GM12878 (cell line): ENCODE data around the gene MT1X. TPM values are rescaled to one million over a fixed set of nuclear protein-coding genes. Genes with fewer than 3 reads are reported as not detected.

Source experiments
- ATAC-seq: fragments of 200-7000 bp; cut with Tn5 transposase; 3 replicates; pipeline ENCODE4 v1.9.1; 2020; ENCODE audit warnings: mild to moderate bottlenecking, moderate library complexity
- BruUV-seq: library from RNA; stranded (reverse); fragments of 400-500 nt; replicated peaks from 2 replicates; lab custom pipeline; 2021; lab: Mats Ljungman, UMichigan
- CTCF ChIA-PET: fragments of 300-600 bp; sonication (Branson Sonifier 250); formaldehyde crosslinking; extraction: SDS; loops from one replicate; lab custom pipeline; 2021; ENCODE audit warnings: inconsistent platforms; lab: Yijun Ruan, JAX
- POLR2A ChIA-PET: fragments of 350-600 bp; formaldehyde crosslinking; extraction: SDS; loops from one replicate; lab custom pipeline; 2021; ENCODE audit warnings: inconsistent platforms; lab: Charles Lee
- RAD21 ChIA-PET: fragments of 300-600 bp; sonication (Branson Sonifier 250); formaldehyde crosslinking; loops from one replicate; lab custom pipeline; 2023; ENCODE audit warnings: antibody characterized with exemption; ENCODE audit not compliant: unreplicated experiment; lab: Charles Lee
- SMC1A ChIA-PET: fragments of 300-600 bp; sonication (Branson Sonifier 250); formaldehyde crosslinking; loops from one replicate; lab custom pipeline; 2023; ENCODE audit not compliant: unreplicated experiment, uncharacterized antibody; lab: Charles Lee
- DNase-seq: peaks from one replicate; pipeline ENCODE4 v3.0.0-alpha.2; 2011; ENCODE audit warnings: low read depth, low spot score
- FAIRE-seq: peaks from 3 replicates; lab custom pipeline; 2011; peaks lifted over from hg19 to GRCh38; lab: Jason Lieb, UNC
- H2AFZ ChIP-seq: 2 replicates; pipeline ENCODE4 v1.6.0; 2011; ENCODE audit warnings: low read depth, low read length, control low read depth; ENCODE audit not compliant: control insufficient read depth
- H3K27ac ChIP-seq: 2 replicates; pipeline ENCODE4 v1.5.1; 2011; ENCODE audit warnings: control low read depth; ENCODE audit not compliant: control insufficient read depth, insufficient read depth
- H3K27me3 ChIP-seq, 2 experiments: replicated peaks in 1 of 2; 2 replicates each; pipeline versions ENCODE4 v1.6.0 to v1.6.1; 2011; ENCODE audit warnings: low read length in 1 of 2; ENCODE audit not compliant: control insufficient read depth in 2 of 2, insufficient read depth in 2 of 2
- H3K36me3 ChIP-seq, 2 experiments: 2 replicates each; pipeline ENCODE4 v1.5.1; 2011; ENCODE audit warnings: low read length in 1 of 2; ENCODE audit not compliant: control insufficient read depth in 2 of 2, insufficient read depth in 2 of 2
- H3K4me1 ChIP-seq: 2 replicates; pipeline ENCODE4 v1.6.1; 2011; ENCODE audit warnings: mild to moderate bottlenecking, low read length, moderate library complexity, mixed read lengths; ENCODE audit not compliant: control insufficient read depth, insufficient read depth
- H3K4me2 ChIP-seq: 2 replicates; pipeline ENCODE4 v1.6.0; 2011; ENCODE audit warnings: control low read depth; ENCODE audit not compliant: control insufficient read depth, insufficient read depth
- H3K4me3 ChIP-seq: fragments of 200-600 bp; sonication (generic); 2 replicates; pipeline ENCODE4 v1.5.1; 2016
- H3K79me2 ChIP-seq: 2 replicates; pipeline ENCODE4 v1.6.0; 2011; ENCODE audit warnings: low read length; ENCODE audit not compliant: control insufficient read depth, insufficient read depth
- H3K9ac ChIP-seq: 2 replicates; pipeline ENCODE4 v1.8.0; 2011; ENCODE audit warnings: low read length, control low read depth, mixed read lengths; ENCODE audit not compliant: control insufficient read depth, insufficient read depth
- H3K9me3 ChIP-seq: replicated peaks from 3 replicates; pipeline ENCODE4 v1.5.1; 2011; ENCODE audit warnings: mild to moderate bottlenecking, low read length; ENCODE audit not compliant: control insufficient read depth, insufficient read depth
- H4K20me1 ChIP-seq: 2 replicates; pipeline ENCODE4 v1.6.0; 2011; ENCODE audit not compliant: control insufficient read depth, insufficient read depth
- ASH2L ChIP-seq: fragments of 300-600, 200-600 bp; sonication (generic); IDR thresholded peaks from 2 replicates; pipeline ENCODE4 v1.6.1; 2017; ENCODE audit warnings: low read depth, mild to moderate bottlenecking, borderline replicate concordance
- CREB1 ChIP-seq: IDR thresholded peaks from 2 replicates; pipeline ENCODE4 v1.6.1; 2012; ENCODE audit warnings: low read depth, mild to moderate bottlenecking, inconsistent platforms
- GABPA ChIP-seq: IDR thresholded peaks from 2 replicates; pipeline ENCODE4 v1.6.1; 2014; ENCODE audit warnings: antibody characterized with exemption, low read depth, mild to moderate bottlenecking, inconsistent platforms
- HDAC2 ChIP-seq: fragments of 200-600 bp; sonication (generic); IDR thresholded peaks from 2 replicates; pipeline ENCODE4 v1.6.1; 2017
- HDAC6 ChIP-seq: fragments of 200-600 bp; sonication (generic); IDR thresholded peaks from one replicate; pipeline ENCODE4 v1.8.0; 2017; ENCODE audit warnings: antibody characterized with exemption; ENCODE audit not compliant: unreplicated experiment
- IKZF2 ChIP-seq, 2 experiments: fragments of 450-650 bp; IDR thresholded peaks; 2 replicates each; pipeline ENCODE4 v1.6.1; 2017; ENCODE audit warnings: mild to moderate bottlenecking in 2 of 2, moderate library complexity in 2 of 2
- JUNB ChIP-seq: IDR thresholded peaks from 2 replicates; pipeline ENCODE4 v1.6.1; 2016; ENCODE audit warnings: antibody characterized with exemption, mild to moderate bottlenecking
- LARP7 ChIP-seq: fragments of 450-650 bp; IDR thresholded peaks from 2 replicates; pipeline ENCODE4 v1.6.1; 2017; ENCODE audit warnings: mild to moderate bottlenecking
- MTA3 ChIP-seq: IDR thresholded peaks from 2 replicates; pipeline ENCODE4 v1.6.1; 2012; ENCODE audit warnings: low read length, inconsistent platforms, borderline replicate concordance
- NFIC ChIP-seq: IDR thresholded peaks from 2 replicates; pipeline ENCODE4 v1.6.1; 2012; ENCODE audit warnings: low read depth, mild to moderate bottlenecking, inconsistent platforms, low read length, moderate library complexity
- PKNOX1 ChIP-seq: fragments of 450-650 bp; IDR thresholded peaks from 2 replicates; pipeline ENCODE4 v1.6.1; 2016; ENCODE audit warnings: mild to moderate bottlenecking
- POLR2AphosphoS5 ChIP-seq: IDR thresholded peaks from 2 replicates; pipeline ENCODE4 v1.6.1; 2011; ENCODE audit warnings: mild to moderate bottlenecking, low read length, inconsistent platforms
- RAD21 ChIP-seq: IDR thresholded peaks from 2 replicates; pipeline ENCODE4 v1.6.1; 2011; ENCODE audit warnings: mild to moderate bottlenecking, low read depth, low read length, moderate library complexity; ENCODE audit not compliant: insufficient read depth
- WRNIP1 ChIP-seq: IDR thresholded peaks from 2 replicates; pipeline ENCODE4 v1.6.1; 2011; ENCODE audit warnings: low read depth, low read length, improper control_type of control experiment, borderline replicate concordance
- ZNF217 ChIP-seq: fragments of 450-650 bp; IDR thresholded peaks from 2 replicates; pipeline ENCODE4 v1.6.1; 2017; ENCODE audit warnings: antibody characterized with exemption, mild to moderate bottlenecking
- ZNF384 ChIP-seq: IDR thresholded peaks from 2 replicates; pipeline ENCODE4 v1.6.1; 2012; ENCODE audit warnings: low read depth, mild to moderate bottlenecking, low read length, improper control_type of control experiment, borderline replicate concordance
- ZZZ3 ChIP-seq: IDR thresholded peaks from 2 replicates; pipeline ENCODE4 v1.6.1; 2011; ENCODE audit warnings: low read depth; ENCODE audit not compliant: control insufficient read depth, insufficient read length
- WGBS: methylation state at CpG from one replicate; pipeline ENCODE4 v1.1.6; 2016; ENCODE audit warnings: low lambda C conversion rate; ENCODE audit not compliant: insufficient replicate concordance, insufficient coverage; ENCODE audit errors: missing lambda C conversion rate; 5-methylcytosine and 5-hydroxymethylcytosine counted together
- in situ Hi-C: fragments of 300-500 bp; cut with MboI; formaldehyde crosslinking; loops from 9 replicates; pipeline ENCODE4 v1.14.3; 2018; ENCODE audit warnings: mixed read lengths
- intact Hi-C: fragments of 100-400 bp; cut with micrococcal nuclease; formaldehyde crosslinking; loops from one replicate; pipeline ENCODE4 v1.14.2; 2022; ENCODE audit not compliant: unreplicated experiment
- polyA plus RNA-seq, 11 experiments: library from polyadenylated mRNA; depleted of rRNA in 4 of 11; unstranded in 6 of 11; stranded (reverse) in 5 of 11; fragments of >200 nt; fragmentation: Nextera tagmentation in 4 of 11; fragmentation: Illumina TruSeq in 1 of 11; extraction: Ambion mirVana in 4 of 11; extraction: Trizol in 1 of 11; gene quantifications; 1 replicate in 1 of 11; 2 replicates in 10 of 11; pipeline versions ENCODE4 v1.2.1 to v1.2.3, GENCODE V29; 2011 to 2016; ENCODE audit warnings: inconsistent platforms in 2 of 11, missing spikeins in 2 of 11, low read depth in 1 of 11
- total RNA-seq, 4 experiments: library from RNA; depleted of rRNA in 3 of 4; stranded (reverse); fragments of >200 nt in 3 of 4; fragmentation: Illumina TruSeq in 1 of 4; extraction: Trizol in 1 of 4; gene quantifications; 2 replicates each; pipeline versions ENCODE4 v1.2.1 to v1.2.3, GENCODE V29; 2013 to 2021
- TF ChIP-seq, protein P1 (sequence below): fragments of 150-350 bp; IDR thresholded peaks from 2 replicates; pipeline ENCODE4 v1.6.1; 2014; ENCODE audit warnings: mild to moderate bottlenecking, low read depth, low read length
- TF ChIP-seq, protein P2 (sequence below): fragments of 450-650 bp; conservative IDR thresholded peaks from 2 replicates; pipeline ENCODE4 v1.6.1; 2017; ENCODE audit warnings: mild to moderate bottlenecking, moderate library complexity

The MT1X gene
- total and polyA plus RNA-seq, 10 of the 15 experiments (the other 5 are each of a cell fraction or from before 2014, with no cell fraction given): 5.8 to 65.6 (median 15.4) TPM

DNA sequence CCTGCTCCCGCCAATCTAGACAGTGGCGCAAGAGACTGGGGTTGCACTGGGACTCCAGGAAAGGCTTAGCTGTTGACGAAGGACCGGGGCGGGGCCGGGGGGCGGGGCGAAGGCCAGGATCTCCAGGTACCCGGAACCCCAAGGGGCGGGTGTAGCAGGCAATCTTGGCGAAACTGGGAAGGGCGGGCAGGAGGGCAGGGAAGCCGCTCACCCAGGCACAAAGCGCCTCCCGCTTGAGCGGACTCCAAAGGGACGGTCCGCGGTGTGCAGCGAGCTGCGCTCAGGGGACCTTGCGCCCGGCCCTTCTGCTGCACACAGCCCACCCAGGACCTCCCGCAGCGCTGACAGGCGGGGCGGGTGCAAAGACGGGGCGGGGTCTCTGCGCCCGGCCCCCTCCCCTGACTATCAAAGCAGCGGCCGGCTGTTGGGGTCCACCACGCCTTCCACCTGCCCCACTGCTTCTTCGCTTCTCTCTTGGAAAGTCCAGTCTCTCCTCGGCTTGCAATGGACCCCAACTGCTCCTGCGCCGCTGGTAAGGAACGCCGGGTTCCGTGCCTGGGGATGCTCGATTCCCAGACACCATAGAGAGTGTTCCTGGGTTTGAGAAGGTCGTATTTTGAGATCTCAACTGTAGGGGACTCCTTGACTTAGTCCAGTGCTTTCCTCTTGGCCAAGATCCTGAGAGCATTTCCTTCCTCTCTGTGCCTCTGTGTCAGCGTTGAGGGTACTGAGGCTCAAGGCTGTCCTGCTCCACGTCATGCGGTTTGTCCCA, 24.5 kb upstream of the MT1X start, which contains the start of gene MT1F:
MT1F (plus strand) TSS at position 405 of the 772 bp plus-strand sequence; CDS start at position 505, 100 bp downstream.
- H3K4me1 ChIP-seq: no peaks in the 10 kb centered on the region
- DNase-seq (no peak), FAIRE-seq (no peak), ATAC-seq (peak; percentile 90)
- peaks cover 12 to 14% of the 10 kb centered on the region in 2 experiments for H3K27me3 ChIP-seq
- no peaks in the 10 kb centered on the region for H3K79me2 ChIP-seq
- peak within 1 kb of the TSS; percentile 72 for H3K4me2 ChIP-seq
- no peak within 1 kb of the TSS for H3K27ac ChIP-seq
- intact Hi-C loops: no loop called here
- WGBS: 1% methylated on average over 29 of the region's 46 CpGs
- ChIA-PET CTCF (no interaction called here), RAD21 (no interaction called here), POLR2A (interaction anchor here (0.6 kb wide), 1 partner anchor 465 kb away, joined by 3 read pairs; no protein-coding TSS in a partner anchor), SMC1A (no interaction called here)
- BruUV-seq: no TSS peak
- H3K9me3 ChIP-seq: no peaks in the 10 kb centered on the region
- peak within 1 kb of the TSS; percentile 75 for H2AFZ ChIP-seq
- no peaks in the 10 kb centered on the region for H3K36me3 ChIP-seq
- peak within 1 kb of the TSS; percentile 52; the same call in 1 of the 2 replicates for H3K4me3 ChIP-seq
- H3K9ac ChIP-seq: peak within 1 kb of the TSS; percentile 34; the same call in 1 of the 2 replicates
- in situ Hi-C loops: no loop called here
- no peaks in the 10 kb centered on the region for H4K20me1 ChIP-seq
- TF ChIP-seq, protein P1, sequence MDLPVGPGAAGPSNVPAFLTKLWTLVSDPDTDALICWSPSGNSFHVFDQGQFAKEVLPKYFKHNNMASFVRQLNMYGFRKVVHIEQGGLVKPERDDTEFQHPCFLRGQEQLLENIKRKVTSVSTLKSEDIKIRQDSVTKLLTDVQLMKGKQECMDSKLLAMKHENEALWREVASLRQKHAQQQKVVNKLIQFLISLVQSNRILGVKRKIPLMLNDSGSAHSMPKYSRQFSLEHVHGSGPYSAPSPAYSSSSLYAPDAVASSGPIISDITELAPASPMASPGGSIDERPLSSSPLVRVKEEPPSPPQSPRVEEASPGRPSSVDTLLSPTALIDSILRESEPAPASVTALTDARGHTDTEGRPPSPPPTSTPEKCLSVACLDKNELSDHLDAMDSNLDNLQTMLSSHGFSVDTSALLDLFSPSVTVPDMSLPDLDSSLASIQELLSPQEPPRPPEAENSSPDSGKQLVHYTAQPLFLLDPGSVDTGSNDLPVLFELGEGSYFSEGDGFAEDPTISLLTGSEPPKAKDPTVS: no peak
- TF ChIP-seq WRNIP1 (no peak), ZNF384 (no peak), ZNF217 (no peak), HDAC6 (no peak), HDAC2 (no peak), CREB1 (no peak), PKNOX1 (peak; percentile 32; the same call in 1 of the 2 replicates), ASH2L (no peak), RAD21 (no peak), NFIC (no peak), MTA3 (no peak), JUNB (no peak), POLR2AphosphoS5 (no peak), GABPA (no peak), IKZF2 (IDR thresholded peaks at IDR 0.05) (0 out of 4 replicates have a peak, but pooled peaks of 1 of the 2 experiments have one; percentile 6), ZZZ3 (no peak), LARP7 (peak; percentile 100)
- TF ChIP-seq, protein P2, sequence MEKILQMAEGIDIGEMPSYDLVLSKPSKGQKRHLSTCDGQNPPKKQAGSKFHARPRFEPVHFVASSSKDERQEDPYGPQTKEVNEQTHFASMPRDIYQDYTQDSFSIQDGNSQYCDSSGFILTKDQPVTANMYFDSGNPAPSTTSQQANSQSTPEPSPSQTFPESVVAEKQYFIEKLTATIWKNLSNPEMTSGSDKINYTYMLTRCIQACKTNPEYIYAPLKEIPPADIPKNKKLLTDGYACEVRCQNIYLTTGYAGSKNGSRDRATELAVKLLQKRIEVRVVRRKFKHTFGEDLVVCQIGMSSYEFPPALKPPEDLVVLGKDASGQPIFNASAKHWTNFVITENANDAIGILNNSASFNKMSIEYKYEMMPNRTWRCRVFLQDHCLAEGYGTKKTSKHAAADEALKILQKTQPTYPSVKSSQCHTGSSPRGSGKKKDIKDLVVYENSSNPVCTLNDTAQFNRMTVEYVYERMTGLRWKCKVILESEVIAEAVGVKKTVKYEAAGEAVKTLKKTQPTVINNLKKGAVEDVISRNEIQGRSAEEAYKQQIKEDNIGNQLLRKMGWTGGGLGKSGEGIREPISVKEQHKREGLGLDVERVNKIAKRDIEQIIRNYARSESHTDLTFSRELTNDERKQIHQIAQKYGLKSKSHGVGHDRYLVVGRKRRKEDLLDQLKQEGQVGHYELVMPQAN: no peak
